ENCODE data around the gene NKRF. TPM values are rescaled to one million over a fixed set of nuclear protein-coding genes. Genes with fewer than 3 reads are reported as not detected.

NKRF gene
- total and polyA plus RNA-seq, 9 of the 15 experiments (the other 6 are each of a cell fraction or from before 2014, with no cell fraction given), result 8.9 to 31.9 (median 19.0) TPM

- TF ChIP-seq ZBTB40 (IDR thresholded peaks at IDR 0.05) (no peak), ZBTB40 (CRISPR knock-in tag; IDR thresholded peaks at IDR 0.05) (no peak), FOXJ3 (CRISPR knock-in tag; IDR thresholded peaks at IDR 0.05) (no peak), GATAD2A (IDR thresholded peaks at IDR 0.05) (no peak), JUND (IDR thresholded peaks at IDR 0.05; ENCODE audit: borderline replicate concordance, low read depth, low read length) (no peak), JUND (tag; IDR thresholded peaks at IDR 0.05; ENCODE audit: borderline replicate concordance, low read depth, low read length) (no peak), ETV1 (tag; conservative IDR thresholded peaks at IDR 0.05; ENCODE audit: low read depth) (no peak), GMEB1 (CRISPR knock-in tag; IDR thresholded peaks at IDR 0.05) (no peak), WHSC1 (IDR thresholded peaks at IDR 0.05; ENCODE audit: low read length) (no peak), ZNF583 (CRISPR knock-in tag; IDR thresholded peaks at IDR 0.05) (no peak), GTF2E2 (tag; IDR thresholded peaks at IDR 0.05) (no peak), SRF (CRISPR knock-in tag; IDR thresholded peaks at IDR 0.05) (no peak), ELK3 (CRISPR knock-in tag; IDR thresholded peaks at IDR 0.05) (no peak)
Observed at GRCh38 chrX:119636419-119636818, 30.2 kb upstream of the NKRF start (continued).
